HepG2 (cell line): ENCODE measurements around the gene SPOP. TPM values are rescaled to one million over a fixed set of nuclear protein-coding genes. Genes with fewer than 3 reads are reported as not detected.

Experiments used
- EZH2 ChIP-seq: conservative IDR thresholded peaks from 2 replicates; pipeline ENCODE4 v1.6.1; 2012; ENCODE audit warnings: mild to moderate bottlenecking, low read depth, low read length, moderate library complexity
- GTF3A ChIP-seq: sonication (generic); formaldehyde crosslinking; conservative IDR thresholded peaks from 2 replicates; pipeline ENCODE4 v1.4.0; 2020; ENCODE audit warnings: mild to moderate bottlenecking, missing genetic modification reagents
- HDAC6 ChIP-seq: fragments of 200-600 bp; sonication (generic); IDR thresholded peaks from 2 replicates; pipeline ENCODE4 v1.7.0; 2017; ENCODE audit warnings: mild to moderate bottlenecking, antibody characterized with exemption, low read length, low read depth
- KDM3A ChIP-seq: IDR thresholded peaks from 2 replicates; pipeline ENCODE4 v1.6.1; 2018; ENCODE audit warnings: low read depth, missing compliant biosample characterization
- PTBP1 ChIP-seq: fragments of 200-400 bp; formaldehyde crosslinking; IDR thresholded peaks from 2 replicates; pipeline ENCODE4 v1.6.1; 2018; ENCODE audit warnings: low read length, low read depth; ENCODE audit not compliant: poor library complexity, severe bottlenecking
- RNF2 ChIP-seq: fragments of 450-650 bp; conservative IDR thresholded peaks from 2 replicates; pipeline ENCODE4 v1.6.1; 2016; ENCODE audit warnings: low read depth
- SRSF9 ChIP-seq: fragments of 200-400 bp; formaldehyde crosslinking; IDR thresholded peaks from 2 replicates; pipeline ENCODE4 v1.6.1; 2018; ENCODE audit warnings: borderline replicate concordance, mild to moderate bottlenecking, low read depth, low read length; ENCODE audit not compliant: insufficient read depth, poor library complexity, severe bottlenecking
- STAG1 ChIP-seq: sonication (generic); formaldehyde crosslinking; IDR thresholded peaks from 2 replicates; pipeline ENCODE4 v1.4.0; 2020; ENCODE audit warnings: missing genetic modification reagents
- ZBTB42 ChIP-seq: sonication (generic); formaldehyde crosslinking; IDR thresholded peaks from 2 replicates; pipeline ENCODE4 v1.5.0; 2020; ENCODE audit warnings: mild to moderate bottlenecking, missing genetic modification reagents
- ZFP82 ChIP-seq: sonication (generic); formaldehyde crosslinking; IDR thresholded peaks from 2 replicates; pipeline ENCODE4 v1.5.1; 2020; ENCODE audit warnings: mild to moderate bottlenecking, missing genetic modification reagents, borderline replicate concordance
- ZNF20 ChIP-seq: sonication (generic); formaldehyde crosslinking; IDR thresholded peaks from 2 replicates; pipeline ENCODE4 v1.4.0; 2020; ENCODE audit warnings: mild to moderate bottlenecking, moderate library complexity, missing genetic modification reagents
- ZNF263 ChIP-seq: sonication (generic); formaldehyde crosslinking; IDR thresholded peaks from 2 replicates; pipeline ENCODE4 v1.4.0; 2020; ENCODE audit warnings: missing genetic modification reagents
- ZNF274 ChIP-seq: sonication (generic); formaldehyde crosslinking; IDR thresholded peaks from 2 replicates; pipeline ENCODE4 v1.5.1; 2020; ENCODE audit warnings: mild to moderate bottlenecking, missing genetic modification reagents
- ZNF510 ChIP-seq: sonication (generic); formaldehyde crosslinking; IDR thresholded peaks from 2 replicates; pipeline ENCODE4 v1.4.0; 2020; ENCODE audit warnings: low read depth, mild to moderate bottlenecking, missing genetic modification reagents
- ZNF614 ChIP-seq: IDR thresholded peaks from 2 replicates; pipeline ENCODE4 v1.6.1; 2018; ENCODE audit warnings: missing biosample characterization, missing genetic modification reagents, inconsistent platforms, borderline replicate concordance
- ZNF883 ChIP-seq: sonication (generic); formaldehyde crosslinking; IDR thresholded peaks from 2 replicates; pipeline ENCODE4 v1.5.1; 2020; ENCODE audit warnings: mild to moderate bottlenecking, missing genetic modification reagents; ENCODE audit errors: not compliant biosample characterization
- polyA plus RNA-seq, 8 experiments: library from polyadenylated mRNA; depleted of rRNA in 3 of 8; stranded (reverse) in 7 of 8; unstranded in 1 of 8; fragments of >200 nt; fragmentation: Illumina TruSeq in 4 of 8; extraction: Trizol in 4 of 8; gene quantifications; 2 replicates each; pipeline versions ENCODE4 v1.2.1 to v1.2.3, GENCODE V29; 2011 to 2016; ENCODE audit warnings: low read depth in 4 of 8, missing spikeins in 1 of 8, mixed read lengths in 1 of 8; ENCODE audit not compliant: insufficient read depth in 1 of 8
- total RNA-seq, 5 experiments: library from RNA; depleted of rRNA; stranded (reverse); fragments of >200 nt; fragmentation: Illumina TruSeq; extraction: Trizol; gene quantifications; 2 replicates each; pipeline ENCODE4 v1.2.3, GENCODE V29; 2016; ENCODE audit warnings: low read depth in 1 of 5
- TF ChIP-seq, protein P1 (sequence below): sonication (generic); formaldehyde crosslinking; IDR thresholded peaks from 2 replicates; pipeline ENCODE4 v1.8.1; 2023; ENCODE audit warnings: mild to moderate bottlenecking, missing genetic modification reagents
- TF ChIP-seq, protein P2 (sequence below): IDR thresholded peaks from 2 replicates; pipeline ENCODE4 v1.4.0; 2020; ENCODE audit warnings: mild to moderate bottlenecking, missing genetic modification reagents
- TF ChIP-seq, protein P3 (sequence below): sonication (generic); formaldehyde crosslinking; IDR thresholded peaks from 2 replicates; pipeline ENCODE4 v1.8.0; 2022; ENCODE audit warnings: low read depth, missing genetic modification reagents
- TF ChIP-seq, protein P4 (sequence below): sonication (generic); formaldehyde crosslinking; IDR thresholded peaks from 2 replicates; pipeline ENCODE4 v1.4.0; 2020; ENCODE audit warnings: missing genetic modification reagents

SPOP gene
- total and polyA plus RNA-seq, 2 of the 13 experiments (the other 11 are each of a cell fraction or from before 2014, with no cell fraction given), result 52.8 to 60.8 TPM

DNA sequence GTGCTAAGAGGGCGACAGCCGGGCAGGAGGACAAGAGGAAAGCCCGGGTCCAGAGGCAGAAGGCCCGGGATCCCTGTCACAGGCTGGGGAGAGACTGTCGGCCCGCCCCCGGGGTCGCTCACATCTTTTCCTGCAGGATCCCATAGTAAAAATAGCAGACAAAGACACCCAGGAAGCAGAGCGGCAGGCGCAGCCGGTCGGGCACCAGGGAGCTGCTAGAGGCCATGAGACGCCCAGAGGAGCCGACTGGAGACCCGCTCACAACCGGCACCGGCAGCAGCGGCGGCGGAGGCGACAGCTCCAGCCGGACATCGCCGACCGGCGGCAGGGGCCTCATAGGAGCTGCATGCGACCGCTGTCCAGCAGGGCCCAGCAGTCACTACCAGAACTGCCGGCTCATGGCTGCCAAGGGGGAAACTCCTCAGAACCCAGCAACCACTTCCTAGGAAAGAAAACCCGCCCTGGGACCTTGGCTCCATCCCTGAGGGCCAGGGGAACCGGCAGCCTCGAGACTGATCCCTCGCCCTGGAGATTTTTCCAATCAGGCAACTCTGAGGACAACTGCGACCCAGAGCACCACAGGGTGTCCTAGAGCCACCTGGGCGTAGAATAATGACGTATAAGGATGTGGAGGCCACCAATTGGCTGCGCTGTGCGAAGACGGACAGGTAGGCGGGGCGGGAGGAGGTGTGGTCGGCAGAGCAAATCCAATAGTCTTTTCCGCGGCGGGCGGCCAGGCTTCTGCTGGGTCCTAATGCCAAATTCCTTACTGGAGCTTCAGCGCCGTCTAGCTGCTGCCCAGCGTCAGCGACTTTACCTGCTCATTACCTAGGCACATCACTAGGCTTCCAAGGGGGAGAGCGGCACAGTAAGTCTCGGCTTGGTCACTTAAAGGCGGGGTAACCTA lies 30.0 kb upstream of the SPOP start, which contains the start of gene SLC35B1 (continued):
- TF ChIP-seq, protein P1, sequence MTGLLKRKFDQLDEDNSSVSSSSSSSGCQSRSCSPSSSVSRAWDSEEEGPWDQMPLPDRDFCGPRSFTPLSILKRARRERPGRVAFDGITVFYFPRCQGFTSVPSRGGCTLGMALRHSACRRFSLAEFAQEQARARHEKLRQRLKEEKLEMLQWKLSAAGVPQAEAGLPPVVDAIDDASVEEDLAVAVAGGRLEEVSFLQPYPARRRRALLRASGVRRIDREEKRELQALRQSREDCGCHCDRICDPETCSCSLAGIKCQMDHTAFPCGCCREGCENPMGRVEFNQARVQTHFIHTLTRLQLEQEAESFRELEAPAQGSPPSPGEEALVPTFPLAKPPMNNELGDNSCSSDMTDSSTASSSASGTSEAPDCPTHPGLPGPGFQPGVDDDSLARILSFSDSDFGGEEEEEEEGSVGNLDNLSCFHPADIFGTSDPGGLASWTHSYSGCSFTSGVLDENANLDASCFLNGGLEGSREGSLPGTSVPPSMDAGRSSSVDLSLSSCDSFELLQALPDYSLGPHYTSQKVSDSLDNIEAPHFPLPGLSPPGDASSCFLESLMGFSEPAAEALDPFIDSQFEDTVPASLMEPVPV, result 0 out of 2 replicates have a peak, but pooled peaks have one; percentile 46
- TF ChIP-seq SRSF9, result no peak
- TF ChIP-seq RNF2, result 0 out of 2 replicates have a peak, but pooled peaks have one; percentile 26
- TF ChIP-seq ZNF510 (CRISPR knock-in tag), result peak; percentile 84
- TF ChIP-seq GTF3A, result peak; percentile 79
- peak; percentile 97 for TF ChIP-seq HDAC6
- peak; percentile 69 for TF ChIP-seq STAG1 (CRISPR knock-in tag)
- TF ChIP-seq ZNF263 (CRISPR knock-in tag), result peak; percentile 31
- TF ChIP-seq, protein P2, sequence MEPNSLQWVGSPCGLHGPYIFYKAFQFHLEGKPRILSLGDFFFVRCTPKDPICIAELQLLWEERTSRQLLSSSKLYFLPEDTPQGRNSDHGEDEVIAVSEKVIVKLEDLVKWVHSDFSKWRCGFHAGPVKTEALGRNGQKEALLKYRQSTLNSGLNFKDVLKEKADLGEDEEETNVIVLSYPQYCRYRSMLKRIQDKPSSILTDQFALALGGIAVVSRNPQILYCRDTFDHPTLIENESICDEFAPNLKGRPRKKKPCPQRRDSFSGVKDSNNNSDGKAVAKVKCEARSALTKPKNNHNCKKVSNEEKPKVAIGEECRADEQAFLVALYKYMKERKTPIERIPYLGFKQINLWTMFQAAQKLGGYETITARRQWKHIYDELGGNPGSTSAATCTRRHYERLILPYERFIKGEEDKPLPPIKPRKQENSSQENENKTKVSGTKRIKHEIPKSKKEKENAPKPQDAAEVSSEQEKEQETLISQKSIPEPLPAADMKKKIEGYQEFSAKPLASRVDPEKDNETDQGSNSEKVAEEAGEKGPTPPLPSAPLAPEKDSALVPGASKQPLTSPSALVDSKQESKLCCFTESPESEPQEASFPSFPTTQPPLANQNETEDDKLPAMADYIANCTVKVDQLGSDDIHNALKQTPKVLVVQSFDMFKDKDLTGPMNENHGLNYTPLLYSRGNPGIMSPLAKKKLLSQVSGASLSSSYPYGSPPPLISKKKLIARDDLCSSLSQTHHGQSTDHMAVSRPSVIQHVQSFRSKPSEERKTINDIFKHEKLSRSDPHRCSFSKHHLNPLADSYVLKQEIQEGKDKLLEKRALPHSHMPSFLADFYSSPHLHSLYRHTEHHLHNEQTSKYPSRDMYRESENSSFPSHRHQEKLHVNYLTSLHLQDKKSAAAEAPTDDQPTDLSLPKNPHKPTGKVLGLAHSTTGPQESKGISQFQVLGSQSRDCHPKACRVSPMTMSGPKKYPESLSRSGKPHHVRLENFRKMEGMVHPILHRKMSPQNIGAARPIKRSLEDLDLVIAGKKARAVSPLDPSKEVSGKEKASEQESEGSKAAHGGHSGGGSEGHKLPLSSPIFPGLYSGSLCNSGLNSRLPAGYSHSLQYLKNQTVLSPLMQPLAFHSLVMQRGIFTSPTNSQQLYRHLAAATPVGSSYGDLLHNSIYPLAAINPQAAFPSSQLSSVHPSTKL (CRISPR knock-in tag), result no peak
- TF ChIP-seq PTBP1, result no peak
- TF ChIP-seq EZH2, result no peak
- TF ChIP-seq ZBTB42 (CRISPR knock-in tag), result no peak
- TF ChIP-seq, protein P3, sequence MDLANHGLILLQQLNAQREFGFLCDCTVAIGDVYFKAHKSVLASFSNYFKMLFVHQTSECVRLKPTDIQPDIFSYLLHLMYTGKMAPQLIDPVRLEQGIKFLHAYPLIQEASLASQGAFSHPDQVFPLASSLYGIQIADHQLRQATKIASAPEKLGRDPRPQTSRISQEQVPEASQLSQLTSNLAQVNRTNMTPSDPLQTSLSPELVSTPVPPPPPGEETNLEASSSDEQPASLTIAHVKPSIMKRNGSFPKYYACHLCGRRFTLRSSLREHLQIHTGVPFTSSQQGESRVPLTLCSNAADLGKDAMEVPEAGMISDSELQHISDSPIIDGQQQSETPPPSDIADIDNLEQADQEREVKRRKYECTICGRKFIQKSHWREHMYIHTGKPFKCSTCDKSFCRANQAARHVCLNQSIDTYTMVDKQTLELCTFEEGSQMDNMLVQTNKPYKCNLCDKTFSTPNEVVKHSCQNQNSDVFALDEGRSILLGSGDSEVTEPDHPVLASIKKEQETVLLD (CRISPR knock-in tag), result no peak
- TF ChIP-seq ZNF614 (CRISPR knock-in tag), result 0 out of 2 replicates have a peak, but pooled peaks have one; percentile 83
- TF ChIP-seq ZFP82 (CRISPR knock-in tag), result peak; percentile 22; the same call in 1 of the 2 replicates
- TF ChIP-seq ZNF20 (CRISPR knock-in tag), result no peak
- TF ChIP-seq, protein P4, sequence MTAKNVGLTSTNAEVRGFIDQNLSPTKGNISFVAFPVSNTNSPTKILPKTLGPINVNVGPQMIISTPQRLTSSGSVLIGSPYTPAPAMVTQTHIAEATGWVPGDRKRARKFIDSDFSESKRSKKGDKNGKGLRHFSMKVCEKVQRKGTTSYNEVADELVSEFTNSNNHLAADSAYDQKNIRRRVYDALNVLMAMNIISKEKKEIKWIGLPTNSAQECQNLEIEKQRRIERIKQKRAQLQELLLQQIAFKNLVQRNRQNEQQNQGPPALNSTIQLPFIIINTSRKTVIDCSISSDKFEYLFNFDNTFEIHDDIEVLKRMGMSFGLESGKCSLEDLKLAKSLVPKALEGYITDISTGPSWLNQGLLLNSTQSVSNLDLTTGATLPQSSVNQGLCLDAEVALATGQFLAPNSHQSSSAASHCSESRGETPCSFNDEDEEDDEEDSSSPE (CRISPR knock-in tag), result peak; percentile 57
- TF ChIP-seq ZNF274 (CRISPR knock-in tag), result no peak; the same call in 1 of the 2 replicates
- peak; percentile 67 for TF ChIP-seq ZNF883 (CRISPR knock-in tag)
- peak; percentile 88 for TF ChIP-seq KDM3A
